Measurements from ENCODE around the gene LUC7L. TPM values are rescaled to one million over a fixed set of nuclear protein-coding genes. Genes with fewer than 3 reads are reported as not detected.

Gene LUC7L
- total RNA-seq, 1 donor from 2014 or later, result 203 TPM

GRCh38 chr16:264440-264951, 35.2 kb upstream of the LUC7L start:
- H3K4me3 Mint-ChIP-seq, result no peak overlapping the region
- no peaks in the 10 kb centered on the region for H3K9me3 Mint-ChIP-seq
- peaks cover 2% of the 10 kb centered on the region for H3K4me1 Mint-ChIP-seq
- no peaks in the 10 kb centered on the region for H3K27me3 Mint-ChIP-seq (ENCODE audit: low read depth)
- no peak for TF ChIP-seq CTCF (IDR thresholded peaks at IDR 0.05; ENCODE audit: unreplicated experiment)
- no peak for DNase-seq (ENCODE audit: low spot score in 2 of 2, unreplicated experiment in 2 of 2)
- peaks cover 16% of the 10 kb centered on the region for H3K36me3 Mint-ChIP-seq
- no peak overlapping the region for H3K27ac Mint-ChIP-seq

GRCh38 chr16:263944-264343, 34.7 kb upstream of the LUC7L start:
- Mint-ChIP-seq H3K36me3 (peaks cover 16% of the 10 kb centered on the region), H3K27ac (no peak overlapping the region), H3K4me1 (peaks cover 2% of the 10 kb centered on the region), H3K9me3 (no peaks in the 10 kb centered on the region), H3K4me3 (no peak overlapping the region), H3K27me3 (ENCODE audit: low read depth) (no peaks in the 10 kb centered on the region)
- no peak for DNase-seq (ENCODE audit: low spot score in 2 of 2, unreplicated experiment in 2 of 2)
- TF ChIP-seq CTCF (IDR thresholded peaks at IDR 0.05; ENCODE audit: unreplicated experiment), result no peak

- Mint-ChIP-seq H3K4me3 (no peak overlapping the region), H3K4me1 (no peaks in the 10 kb centered on the region), H3K9me3 (no peaks in the 10 kb centered on the region), H3K27me3 (ENCODE audit: low read depth) (no peaks in the 10 kb centered on the region), H3K27ac (no peak overlapping the region), H3K36me3 (peaks cover 16% of the 10 kb centered on the region)
- TF ChIP-seq CTCF (IDR thresholded peaks at IDR 0.05; ENCODE audit: unreplicated experiment), result no peak
- DNase-seq (ENCODE audit: low spot score in 2 of 2, unreplicated experiment in 2 of 2), result no peak
These were observed 34.0 kb upstream of the LUC7L start for GRCh38 chr16:263182-263774.

GRCh38 chr16:262121-262745, 33.0 kb upstream of the LUC7L start:
- Mint-ChIP-seq H3K27ac (no peak overlapping the region), H3K4me3 (no peak overlapping the region), H3K9me3 (no peaks in the 10 kb centered on the region), H3K4me1 (no peaks in the 10 kb centered on the region), H3K27me3 (ENCODE audit: low read depth) (no peaks in the 10 kb centered on the region), H3K36me3 (peaks cover 21% of the 10 kb centered on the region)
- no peak for TF ChIP-seq CTCF (IDR thresholded peaks at IDR 0.05; ENCODE audit: unreplicated experiment)
- DNase-seq (ENCODE audit: low spot score in 2 of 2, unreplicated experiment in 2 of 2), result no peak

GRCh38 chr16:261031-261691, 31.9 kb upstream of the LUC7L start:
- Mint-ChIP-seq H3K9me3 (no peaks in the 10 kb centered on the region), H3K4me3 (no peak overlapping the region), H3K36me3 (peaks cover 23% of the 10 kb centered on the region), H3K27ac (no peak overlapping the region), H3K27me3 (ENCODE audit: low read depth) (no peaks in the 10 kb centered on the region), H3K4me1 (no peaks in the 10 kb centered on the region)
- DNase-seq (ENCODE audit: low spot score in 2 of 2, unreplicated experiment in 2 of 2), result no peak
- TF ChIP-seq CTCF (IDR thresholded peaks at IDR 0.05; ENCODE audit: unreplicated experiment), result no peak

Data from mesothelial cell of epicardium (in vitro differentiated cells).